Measurements from ENCODE around the gene SMARCC2. TPM values are rescaled to one million over a fixed set of nuclear protein-coding genes. Genes with fewer than 3 reads are reported as not detected.
A peak's percentile ranks its signal among the peaks of the same experiment; 100 is the strongest.

SMARCC2 gene
- total and polyA plus RNA-seq, 2 of the 13 experiments (the other 11 are each of a cell fraction or from before 2014, with no cell fraction given), result 21.3 to 24.1 TPM

DNA sequence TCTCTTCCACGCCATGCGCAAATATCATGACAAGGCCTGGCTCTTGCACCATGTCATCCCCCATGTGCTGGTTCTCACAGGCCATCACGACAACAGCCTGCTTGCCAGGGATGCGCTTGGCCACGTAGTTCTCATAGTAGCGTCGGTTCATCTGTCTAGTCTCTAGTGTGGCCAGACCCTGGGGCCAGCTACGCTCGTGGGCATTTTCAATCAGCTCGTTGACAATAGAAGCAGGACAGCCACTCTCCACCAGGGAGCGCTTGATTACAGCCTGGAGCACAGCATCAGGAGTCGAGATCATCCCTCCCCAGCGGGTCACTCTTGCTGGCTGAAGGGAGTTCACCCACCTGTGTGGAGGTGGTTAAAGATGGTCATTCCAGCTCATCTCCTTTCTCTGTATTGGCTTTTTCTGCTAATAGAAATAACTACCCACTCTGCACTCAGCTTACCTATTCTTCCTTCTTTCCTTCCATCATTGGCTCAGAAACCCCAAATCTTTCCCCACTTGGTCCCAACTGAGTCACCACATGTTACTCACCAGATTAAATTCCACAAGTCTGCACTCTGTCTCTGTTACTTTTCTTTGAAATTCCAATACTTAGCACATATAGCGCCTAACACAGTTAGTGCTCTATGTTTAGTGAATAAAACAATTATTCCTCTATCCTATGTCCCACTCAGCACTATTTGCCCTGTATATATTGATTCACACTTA, 17.3 kb upstream of the SMARCC2 start (continued):
- TF ChIP-seq, protein P1, sequence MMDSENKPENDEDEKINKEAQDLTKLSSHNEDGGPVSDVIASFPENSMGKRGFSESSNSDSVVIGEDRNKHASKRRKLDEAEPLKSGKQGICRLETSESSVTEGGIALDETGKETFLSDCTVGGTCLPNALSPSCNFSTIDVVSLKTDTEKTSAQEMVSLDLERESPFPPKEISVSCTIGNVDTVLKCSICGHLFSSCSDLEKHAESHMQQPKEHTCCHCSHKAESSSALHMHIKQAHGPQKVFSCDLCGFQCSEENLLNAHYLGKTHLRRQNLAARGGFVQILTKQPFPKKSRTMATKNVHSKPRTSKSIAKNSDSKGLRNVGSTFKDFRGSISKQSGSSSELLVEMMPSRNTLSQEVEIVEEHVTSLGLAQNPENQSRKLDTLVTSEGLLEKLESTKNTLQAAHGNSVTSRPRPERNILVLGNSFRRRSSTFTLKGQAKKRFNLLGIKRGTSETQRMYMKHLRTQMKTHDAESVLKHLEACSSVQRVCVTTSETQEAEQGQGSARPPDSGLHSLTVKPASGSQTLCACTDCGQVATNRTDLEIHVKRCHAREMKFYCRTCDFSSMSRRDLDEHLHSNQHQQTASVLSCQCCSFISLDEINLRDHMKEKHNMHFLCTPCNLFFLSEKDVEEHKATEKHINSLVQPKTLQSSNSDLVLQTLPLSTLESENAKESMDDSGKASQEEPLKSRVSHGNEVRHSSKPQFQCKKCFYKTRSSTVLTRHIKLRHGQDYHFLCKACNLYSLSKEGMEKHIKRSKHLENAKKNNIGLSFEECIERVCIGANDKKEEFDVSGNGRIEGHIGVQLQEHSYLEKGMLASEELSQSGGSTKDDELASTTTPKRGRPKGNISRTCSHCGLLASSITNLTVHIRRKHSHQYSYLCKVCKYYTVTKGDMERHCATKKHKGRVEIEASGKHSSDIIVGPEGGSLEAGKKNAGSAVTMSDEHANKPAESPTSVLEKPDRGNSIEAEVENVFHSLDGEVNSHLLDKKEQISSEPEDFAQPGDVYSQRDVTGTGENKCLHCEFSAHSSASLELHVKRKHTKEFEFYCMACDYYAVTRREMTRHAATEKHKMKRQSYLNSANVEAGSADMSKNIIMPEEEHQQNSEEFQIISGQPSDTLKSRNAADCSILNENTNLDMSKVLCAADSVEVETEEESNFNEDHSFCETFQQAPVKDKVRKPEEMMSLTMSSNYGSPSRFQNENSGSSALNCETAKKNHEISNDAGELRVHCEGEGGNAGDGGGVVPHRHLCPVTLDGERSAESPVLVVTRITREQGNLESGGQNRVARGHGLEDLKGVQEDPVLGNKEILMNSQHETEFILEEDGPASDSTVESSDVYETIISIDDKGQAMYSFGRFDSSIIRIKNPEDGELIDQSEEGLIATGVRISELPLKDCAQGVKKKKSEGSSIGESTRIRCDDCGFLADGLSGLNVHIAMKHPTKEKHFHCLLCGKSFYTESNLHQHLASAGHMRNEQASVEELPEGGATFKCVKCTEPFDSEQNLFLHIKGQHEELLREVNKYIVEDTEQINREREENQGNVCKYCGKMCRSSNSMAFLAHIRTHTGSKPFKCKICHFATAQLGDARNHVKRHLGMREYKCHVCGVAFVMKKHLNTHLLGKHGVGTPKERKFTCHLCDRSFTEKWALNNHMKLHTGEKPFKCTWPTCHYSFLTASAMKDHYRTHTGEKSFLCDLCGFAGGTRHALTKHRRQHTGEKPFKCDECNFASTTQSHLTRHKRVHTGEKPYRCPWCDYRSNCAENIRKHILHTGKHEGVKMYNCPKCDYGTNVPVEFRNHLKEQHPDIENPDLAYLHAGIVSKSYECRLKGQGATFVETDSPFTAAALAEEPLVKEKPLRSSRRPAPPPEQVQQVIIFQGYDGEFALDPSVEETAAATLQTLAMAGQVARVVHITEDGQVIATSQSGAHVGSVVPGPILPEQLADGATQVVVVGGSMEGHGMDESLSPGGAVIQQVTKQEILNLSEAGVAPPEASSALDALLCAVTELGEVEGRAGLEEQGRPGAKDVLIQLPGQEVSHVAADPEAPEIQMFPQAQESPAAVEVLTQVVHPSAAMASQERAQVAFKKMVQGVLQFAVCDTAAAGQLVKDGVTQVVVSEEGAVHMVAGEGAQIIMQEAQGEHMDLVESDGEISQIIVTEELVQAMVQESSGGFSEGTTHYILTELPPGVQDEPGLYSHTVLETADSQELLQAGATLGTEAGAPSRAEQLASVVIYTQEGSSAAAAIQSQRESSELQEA (CRISPR knock-in tag; IDR thresholded peaks at IDR 0.05; ENCODE audit: not compliant biosample characterization), result no peak
- TF ChIP-seq, protein P2, sequence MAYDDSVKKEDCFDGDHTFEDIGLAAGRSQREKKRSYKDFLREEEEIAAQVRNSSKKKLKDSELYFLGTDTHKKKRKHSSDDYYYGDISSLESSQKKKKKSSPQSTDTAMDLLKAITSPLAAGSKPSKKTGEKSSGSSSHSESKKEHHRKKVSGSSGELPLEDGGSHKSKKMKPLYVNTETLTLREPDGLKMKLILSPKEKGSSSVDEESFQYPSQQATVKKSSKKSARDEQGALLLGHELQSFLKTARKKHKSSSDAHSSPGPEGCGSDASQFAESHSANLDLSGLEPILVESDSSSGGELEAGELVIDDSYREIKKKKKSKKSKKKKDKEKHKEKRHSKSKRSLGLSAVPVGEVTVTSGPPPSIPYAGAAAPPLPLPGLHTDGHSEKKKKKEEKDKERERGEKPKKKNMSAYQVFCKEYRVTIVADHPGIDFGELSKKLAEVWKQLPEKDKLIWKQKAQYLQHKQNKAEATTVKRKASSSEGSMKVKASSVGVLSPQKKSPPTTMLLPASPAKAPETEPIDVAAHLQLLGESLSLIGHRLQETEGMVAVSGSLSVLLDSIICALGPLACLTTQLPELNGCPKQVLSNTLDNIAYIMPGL (CRISPR knock-in tag; IDR thresholded peaks at IDR 0.05; ENCODE audit: borderline replicate concordance in 1 of 2, low read depth in 1 of 2), result 0 out of 4 replicates have a peak, but pooled peaks of 1 of the 2 experiments have one; percentile 25
- TF ChIP-seq ZNF124 (CRISPR knock-in tag; IDR thresholded peaks at IDR 0.05), result no peak
- peak; percentile 58; the same call in 1 of the 2 replicates for TF ChIP-seq RAD21 (CRISPR knock-in tag; IDR thresholded peaks at IDR 0.05)
- TF ChIP-seq ZNF782 (CRISPR knock-in tag; IDR thresholded peaks at IDR 0.05; ENCODE audit: borderline replicate concordance), result no peak
- TF ChIP-seq BORCS8-MEF2B (CRISPR knock-in tag; IDR thresholded peaks at IDR 0.05), result peak; percentile 19; the same call in 1 of the 2 replicates
- TF ChIP-seq GATAD2A (CRISPR knock-in tag; IDR thresholded peaks at IDR 0.05), result 0 out of 2 replicates have a peak, but pooled peaks have one; percentile 24
- TF ChIP-seq ZBTB38 (CRISPR knock-in tag; IDR thresholded peaks at IDR 0.05), result peak; percentile 74
- TF ChIP-seq RBM22 (optimal IDR thresholded peaks at IDR 0.05; ENCODE audit: low read length), result no peak
- TF ChIP-seq, protein P3, sequence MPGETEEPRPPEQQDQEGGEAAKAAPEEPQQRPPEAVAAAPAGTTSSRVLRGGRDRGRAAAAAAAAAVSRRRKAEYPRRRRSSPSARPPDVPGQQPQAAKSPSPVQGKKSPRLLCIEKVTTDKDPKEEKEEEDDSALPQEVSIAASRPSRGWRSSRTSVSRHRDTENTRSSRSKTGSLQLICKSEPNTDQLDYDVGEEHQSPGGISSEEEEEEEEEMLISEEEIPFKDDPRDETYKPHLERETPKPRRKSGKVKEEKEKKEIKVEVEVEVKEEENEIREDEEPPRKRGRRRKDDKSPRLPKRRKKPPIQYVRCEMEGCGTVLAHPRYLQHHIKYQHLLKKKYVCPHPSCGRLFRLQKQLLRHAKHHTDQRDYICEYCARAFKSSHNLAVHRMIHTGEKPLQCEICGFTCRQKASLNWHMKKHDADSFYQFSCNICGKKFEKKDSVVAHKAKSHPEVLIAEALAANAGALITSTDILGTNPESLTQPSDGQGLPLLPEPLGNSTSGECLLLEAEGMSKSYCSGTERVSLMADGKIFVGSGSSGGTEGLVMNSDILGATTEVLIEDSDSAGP (CRISPR knock-in tag; IDR thresholded peaks at IDR 0.05; ENCODE audit: borderline replicate concordance), result peak; percentile 43; the same call in 1 of the 2 replicates
- TF ChIP-seq MZF1 (CRISPR knock-in tag; IDR thresholded peaks at IDR 0.05; ENCODE audit: borderline replicate concordance), result no peak
- TF ChIP-seq SAP130 (CRISPR knock-in tag; IDR thresholded peaks at IDR 0.05; ENCODE audit: low read depth), result 0 out of 2 replicates have a peak, but pooled peaks have one; percentile 35
- TF ChIP-seq, protein P4, sequence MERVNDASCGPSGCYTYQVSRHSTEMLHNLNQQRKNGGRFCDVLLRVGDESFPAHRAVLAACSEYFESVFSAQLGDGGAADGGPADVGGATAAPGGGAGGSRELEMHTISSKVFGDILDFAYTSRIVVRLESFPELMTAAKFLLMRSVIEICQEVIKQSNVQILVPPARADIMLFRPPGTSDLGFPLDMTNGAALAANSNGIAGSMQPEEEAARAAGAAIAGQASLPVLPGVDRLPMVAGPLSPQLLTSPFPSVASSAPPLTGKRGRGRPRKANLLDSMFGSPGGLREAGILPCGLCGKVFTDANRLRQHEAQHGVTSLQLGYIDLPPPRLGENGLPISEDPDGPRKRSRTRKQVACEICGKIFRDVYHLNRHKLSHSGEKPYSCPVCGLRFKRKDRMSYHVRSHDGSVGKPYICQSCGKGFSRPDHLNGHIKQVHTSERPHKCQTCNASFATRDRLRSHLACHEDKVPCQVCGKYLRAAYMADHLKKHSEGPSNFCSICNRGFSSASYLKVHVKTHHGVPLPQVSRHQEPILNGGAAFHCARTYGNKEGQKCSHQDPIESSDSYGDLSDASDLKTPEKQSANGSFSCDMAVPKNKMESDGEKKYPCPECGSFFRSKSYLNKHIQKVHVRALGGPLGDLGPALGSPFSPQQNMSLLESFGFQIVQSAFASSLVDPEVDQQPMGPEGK (CRISPR knock-in tag; IDR thresholded peaks at IDR 0.05), result 0 out of 2 replicates have a peak, but pooled peaks have one; percentile 12
- peak; percentile 29; the same call in 1 of the 2 replicates for TF ChIP-seq SALL1 (CRISPR knock-in tag; IDR thresholded peaks at IDR 0.05)
